Upper lobe of left lung (tissue), 4 donors: ENCODE results near the gene UBR4.

Experiments
- EP300 ChIP-seq, 4 donors: sonication (generic); formaldehyde crosslinking; IDR thresholded peaks; one replicate each; pipeline ENCODE4 v1.5.1; 2017; ENCODE audit warnings: antibody characterized with exemption in 4 of 4, control low read depth in 2 of 4
- POLR2A ChIP-seq, 4 donors: fragments of 450-650 bp; IDR thresholded peaks; one replicate each; pipeline ENCODE4 v1.5.1; 2016 to 2017; ENCODE audit warnings: antibody characterized with exemption in 4 of 4, mild to moderate bottlenecking in 2 of 4
- POLR2AphosphoS5 ChIP-seq, 2 donors: sonication (generic); formaldehyde crosslinking; IDR thresholded peaks; one replicate each; pipeline ENCODE4 v1.5.1; 2017; ENCODE audit warnings: antibody characterized with exemption in 2 of 2
- TF ChIP-seq, protein P1 (sequence below), 6 experiments: fragments of 450-650 bp in 4 of 6; fragments of 200-600 bp in 2 of 6; sonication (generic) in 2 of 6; IDR thresholded peaks; one replicate each; pipeline ENCODE4 v1.5.1; 2016 to 2019; ENCODE audit warnings: antibody characterized with exemption in 6 of 6

DNA sequence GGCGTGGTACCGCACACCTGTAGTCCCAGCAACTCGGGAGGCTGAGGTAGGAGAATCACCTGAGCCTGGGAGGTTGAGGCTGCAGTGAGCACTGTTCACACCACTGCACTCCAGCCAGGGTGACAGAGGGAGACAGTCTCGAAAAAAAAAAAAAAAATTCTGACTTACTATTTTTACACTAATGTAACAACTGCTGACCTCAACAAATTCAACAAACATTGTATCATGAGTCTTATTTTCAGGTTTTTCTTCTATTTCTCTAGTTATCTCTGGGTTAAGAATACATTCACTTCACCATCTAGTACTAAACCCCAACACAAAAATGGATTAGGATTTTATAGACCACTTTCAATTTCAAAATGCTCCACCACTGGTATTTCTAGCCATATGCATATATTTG, 72.9 kb downstream of the UBR4 start:
- TF ChIP-seq, protein P1, sequence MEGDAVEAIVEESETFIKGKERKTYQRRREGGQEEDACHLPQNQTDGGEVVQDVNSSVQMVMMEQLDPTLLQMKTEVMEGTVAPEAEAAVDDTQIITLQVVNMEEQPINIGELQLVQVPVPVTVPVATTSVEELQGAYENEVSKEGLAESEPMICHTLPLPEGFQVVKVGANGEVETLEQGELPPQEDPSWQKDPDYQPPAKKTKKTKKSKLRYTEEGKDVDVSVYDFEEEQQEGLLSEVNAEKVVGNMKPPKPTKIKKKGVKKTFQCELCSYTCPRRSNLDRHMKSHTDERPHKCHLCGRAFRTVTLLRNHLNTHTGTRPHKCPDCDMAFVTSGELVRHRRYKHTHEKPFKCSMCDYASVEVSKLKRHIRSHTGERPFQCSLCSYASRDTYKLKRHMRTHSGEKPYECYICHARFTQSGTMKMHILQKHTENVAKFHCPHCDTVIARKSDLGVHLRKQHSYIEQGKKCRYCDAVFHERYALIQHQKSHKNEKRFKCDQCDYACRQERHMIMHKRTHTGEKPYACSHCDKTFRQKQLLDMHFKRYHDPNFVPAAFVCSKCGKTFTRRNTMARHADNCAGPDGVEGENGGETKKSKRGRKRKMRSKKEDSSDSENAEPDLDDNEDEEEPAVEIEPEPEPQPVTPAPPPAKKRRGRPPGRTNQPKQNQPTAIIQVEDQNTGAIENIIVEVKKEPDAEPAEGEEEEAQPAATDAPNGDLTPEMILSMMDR (IDR thresholded peaks at IDR 0.05) = no peak
- TF ChIP-seq EP300 (IDR thresholded peaks at IDR 0.05) (no peak), POLR2A (IDR thresholded peaks at IDR 0.05) (no peak), POLR2AphosphoS5 (IDR thresholded peaks at IDR 0.05) (no peak)
